HCT116 (cell line): ENCODE data around the gene SERPING1. TPM values are rescaled to one million over a fixed set of nuclear protein-coding genes. Genes with fewer than 3 reads are reported as not detected.

Experiments
- ATAC-seq: fragments of 200-7000 bp; cut with Tn5 transposase; 2 replicates; pipeline ENCODE4 v1.9.1; 2020; ENCODE audit warnings: mild to moderate bottlenecking, moderate library complexity
- BruUV-seq: library from RNA; stranded (reverse); fragments of 400-500 nt; replicated peaks from 2 replicates; lab custom pipeline; 2021; lab: Mats Ljungman, UMichigan
- CTCF ChIA-PET: fragments of 300-600 bp; sonication (Branson Sonifier 250); formaldehyde crosslinking; loops from one replicate; lab custom pipeline; 2021; ENCODE audit warnings: antibody characterized with exemption; lab: Charles Lee
- POLR2A ChIA-PET: fragments of 300-600, 350-600 bp; sonication (Branson Sonifier 250); formaldehyde crosslinking; loops from one replicate; lab custom pipeline; 2021; ENCODE audit warnings: antibody characterized with exemption; lab: Charles Lee
- RAD21 ChIA-PET, 2 experiments: fragments of 300-600 bp; sonication (Branson Sonifier 250); formaldehyde crosslinking; loops; one replicate each; lab custom pipeline; 2023; ENCODE audit warnings: low total read pairs in 2 of 2; ENCODE audit not compliant: uncharacterized antibody in 2 of 2, unreplicated experiment in 2 of 2, low non-redundant PET in 1 of 2; lab: Charles Lee
- DNase-seq: peaks from one replicate; pipeline ENCODE4 v3.0.0-alpha.2; 2010; ENCODE audit warnings: low read depth, low spot score
- H2AFZ ChIP-seq: fragments of 200-600 bp; shearing (Covaris generic), sonication (generic); 2 replicates; pipeline ENCODE4 v1.6.1; 2017; ENCODE audit warnings: low read depth, mixed run types, mixed read lengths, antibody characterized with exemption, low read length; ENCODE audit not compliant: poor library complexity, severe bottlenecking
- H3K27ac ChIP-seq: 2 replicates; pipeline ENCODE4 v1.5.1; 2012; ENCODE audit warnings: low read depth, low read length
- H3K27me3 ChIP-seq: fragments of 200-600 bp; sonication (generic); 2 replicates; pipeline ENCODE4 v1.6.1; 2016; ENCODE audit warnings: mixed run types, low read length, mixed read lengths; ENCODE audit not compliant: insufficient read depth
- H3K36me3 ChIP-seq, 2 experiments: fragments of 200-500 bp in 1 of 2; fragments of 200-600 bp in 1 of 2; sonication (Bioruptor generic) in 1 of 2; sonication (generic) in 1 of 2; 2 replicates each; pipeline versions ENCODE4 v1.5.1 to v1.6.1; 2014 to 2016; ENCODE audit warnings: low read length in 2 of 2, inconsistent platforms in 1 of 2, mixed read lengths in 1 of 2, mixed run types in 1 of 2; ENCODE audit not compliant: insufficient read depth in 2 of 2, control insufficient read depth in 1 of 2
- H3K4me1 ChIP-seq, 2 experiments: fragments of 200-600 bp in 1 of 2; sonication (generic) in 1 of 2; 2 replicates each; pipeline versions ENCODE4 v1.5.1 to v1.6.1; 2012 to 2017; ENCODE audit warnings: low read length in 2 of 2, inconsistent platforms in 1 of 2, mild to moderate bottlenecking in 1 of 2, mixed read lengths in 1 of 2, mixed run types in 1 of 2, moderate library complexity in 1 of 2; ENCODE audit not compliant: insufficient read depth in 2 of 2, control insufficient read depth in 1 of 2
- H3K4me2 ChIP-seq: fragments of 200-600 bp; sonication (generic); 2 replicates; pipeline ENCODE4 v1.6.1; 2017; ENCODE audit warnings: mixed run types, low read length, mixed read lengths
- H3K4me3 ChIP-seq, 2 experiments: fragments of 200-600 bp in 1 of 2; sonication (generic) in 1 of 2; replicated peaks in 1 of 2; 2 replicates each; pipeline ENCODE4 v1.5.1; 2011 to 2016; ENCODE audit warnings: low read length in 2 of 2, control low read depth in 1 of 2, low read depth in 1 of 2, mild to moderate bottlenecking in 1 of 2, mixed read lengths in 1 of 2, mixed run types in 1 of 2
- H3K79me2 ChIP-seq: fragments of 200-600 bp; sonication (generic); 2 replicates; pipeline ENCODE4 v1.6.1; 2017; ENCODE audit warnings: mild to moderate bottlenecking, mixed run types, low read length, moderate library complexity, mixed read lengths; ENCODE audit not compliant: insufficient read depth
- H3K9ac ChIP-seq: fragments of 200-600 bp; sonication (generic); 2 replicates; pipeline ENCODE4 v1.6.1; 2016; ENCODE audit warnings: low read length, mixed read lengths
- H3K9me2 ChIP-seq: fragments of 200-600 bp; sonication (generic), shearing (Covaris generic); 2 replicates; pipeline ENCODE4 v1.6.1; 2017; ENCODE audit warnings: mixed run types, mild to moderate bottlenecking, moderate library complexity; ENCODE audit not compliant: insufficient read depth
- H3K9me3 ChIP-seq, 2 experiments: fragments of 200-500 bp in 1 of 2; fragments of 200-600 bp in 1 of 2; sonication (Bioruptor generic) in 1 of 2; sonication (generic) in 1 of 2; 2 replicates each; pipeline ENCODE4 v1.6.1; 2014 to 2017; ENCODE audit warnings: low read length in 2 of 2, mixed read lengths in 2 of 2, inconsistent platforms in 1 of 2, low read depth in 1 of 2, mild to moderate bottlenecking in 1 of 2, mixed run types in 1 of 2, moderate library complexity in 1 of 2; ENCODE audit not compliant: control insufficient read depth in 1 of 2, insufficient read depth in 1 of 2
- H4K20me1 ChIP-seq: fragments of 200-600 bp; sonication (generic), shearing (Covaris generic); 2 replicates; pipeline ENCODE4 v1.6.1; 2017; ENCODE audit warnings: mixed run types, mild to moderate bottlenecking, moderate library complexity; ENCODE audit not compliant: insufficient read depth
- CBX3 ChIP-seq: IDR thresholded peaks from 2 replicates; pipeline ENCODE4 v1.6.1; 2012; ENCODE audit warnings: low read depth
- CEBPB ChIP-seq: IDR thresholded peaks from 2 replicates; pipeline ENCODE4 v1.6.1; 2012; ENCODE audit warnings: low read depth
- EGR1 ChIP-seq: IDR thresholded peaks from 2 replicates; pipeline ENCODE4 v1.6.1; 2012; ENCODE audit warnings: low read depth
- EZH2 ChIP-seq: fragments of 200-600 bp; sonication (generic); IDR thresholded peaks from 2 replicates; pipeline ENCODE4 v1.6.1; 2017; ENCODE audit warnings: antibody characterized with exemption, mixed run types
- EZH2phosphoT487 ChIP-seq: fragments of 200-600 bp; IDR thresholded peaks from 2 replicates; pipeline ENCODE4 v1.6.1; 2018; ENCODE audit warnings: antibody characterized with exemption, borderline replicate concordance
- POLR2A ChIP-seq: IDR thresholded peaks from 2 replicates; pipeline ENCODE4 v1.7.0; 2011; ENCODE audit warnings: borderline replicate concordance; ENCODE audit not compliant: insufficient read depth, insufficient read length; ENCODE audit errors: extremely low read depth
- POLR2AphosphoS5 ChIP-seq: IDR thresholded peaks from 2 replicates; pipeline ENCODE4 v1.6.1; 2011; ENCODE audit warnings: mild to moderate bottlenecking, low read depth, low read length, moderate library complexity
- SP1 ChIP-seq: IDR thresholded peaks from 2 replicates; pipeline ENCODE4 v1.6.1; 2012; ENCODE audit warnings: low read depth
- SRF ChIP-seq: IDR thresholded peaks from 2 replicates; pipeline ENCODE4 v1.6.1; 2012; ENCODE audit warnings: low read depth
- TCF7L2 ChIP-seq: IDR thresholded peaks from 2 replicates; pipeline ENCODE4 v1.7.0; 2011; ENCODE audit warnings: borderline replicate concordance, inconsistent platforms; ENCODE audit not compliant: insufficient read depth, insufficient read length; ENCODE audit errors: extremely low read depth
- YY1 ChIP-seq: IDR thresholded peaks from 2 replicates; pipeline ENCODE4 v1.6.1; 2011; ENCODE audit warnings: low read length, low read depth, moderate library complexity, mild to moderate bottlenecking; ENCODE audit not compliant: insufficient replicate concordance; ENCODE audit errors: extremely low read depth
- ZFX ChIP-seq: fragments of 450-650 bp; IDR thresholded peaks from 2 replicates; pipeline ENCODE4 v1.6.1; 2017
- ZNF274 ChIP-seq: fragments of 200-500 bp; sonication (Bioruptor generic); IDR thresholded peaks from 2 replicates; pipeline ENCODE4 v1.6.1; 2014; ENCODE audit warnings: mild to moderate bottlenecking, low read depth, low read length, inconsistent platforms
- intact Hi-C: fragments of 100-400 bp; cut with micrococcal nuclease; formaldehyde crosslinking; loops from 2 replicates; pipeline ENCODE4 v1.10.0; 2022
- total RNA-seq: library from RNA; stranded (reverse); gene quantifications from one replicate; pipeline ENCODE4 v1.2.1, GENCODE V29; 2021; ENCODE audit not compliant: unreplicated experiment
- TF ChIP-seq, protein P1 (sequence below): IDR thresholded peaks from 2 replicates; pipeline ENCODE4 v1.6.1; 2012
- TF ChIP-seq, protein P2 (sequence below): IDR thresholded peaks from 2 replicates; pipeline ENCODE4 v1.6.1; 2011; ENCODE audit warnings: mild to moderate bottlenecking, low read length, moderate library complexity; ENCODE audit not compliant: insufficient replicate concordance; ENCODE audit errors: extremely low read depth
- TF ChIP-seq, protein P3 (sequence below): IDR thresholded peaks from 2 replicates; pipeline ENCODE4 v1.6.1; 2012; ENCODE audit warnings: low read depth

SERPING1 gene
- total RNA-seq, 1 experiment from 2014 or later, result 3.4 TPM

DNA sequence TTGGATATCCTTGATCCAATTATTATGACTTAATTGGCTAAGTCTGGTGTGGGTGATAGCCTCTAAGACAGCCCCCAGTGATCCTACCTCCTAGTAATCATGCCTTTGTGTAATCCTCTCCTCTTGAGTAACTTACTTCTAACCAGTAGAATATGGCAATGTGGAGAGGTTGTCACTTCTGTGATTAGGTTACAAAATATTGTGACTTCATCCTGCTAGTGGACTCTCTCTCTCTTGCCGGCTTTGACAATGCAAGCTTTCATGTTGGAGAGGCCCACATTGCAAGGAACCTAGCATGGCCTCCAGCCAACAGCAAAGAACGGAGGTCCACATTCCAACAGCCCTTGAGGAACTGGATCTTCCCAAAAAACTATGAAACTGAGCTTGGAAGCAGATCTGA, 32.7 kb downstream of the SERPING1 start (continued):
- TF ChIP-seq, protein P1, sequence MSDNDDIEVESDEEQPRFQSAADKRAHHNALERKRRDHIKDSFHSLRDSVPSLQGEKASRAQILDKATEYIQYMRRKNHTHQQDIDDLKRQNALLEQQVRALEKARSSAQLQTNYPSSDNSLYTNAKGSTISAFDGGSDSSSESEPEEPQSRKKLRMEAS, result no peak
- TF ChIP-seq CEBPB, result no peak
- TF ChIP-seq POLR2AphosphoS5, result no peak
- TF ChIP-seq ZFX, result no peak

DNA sequence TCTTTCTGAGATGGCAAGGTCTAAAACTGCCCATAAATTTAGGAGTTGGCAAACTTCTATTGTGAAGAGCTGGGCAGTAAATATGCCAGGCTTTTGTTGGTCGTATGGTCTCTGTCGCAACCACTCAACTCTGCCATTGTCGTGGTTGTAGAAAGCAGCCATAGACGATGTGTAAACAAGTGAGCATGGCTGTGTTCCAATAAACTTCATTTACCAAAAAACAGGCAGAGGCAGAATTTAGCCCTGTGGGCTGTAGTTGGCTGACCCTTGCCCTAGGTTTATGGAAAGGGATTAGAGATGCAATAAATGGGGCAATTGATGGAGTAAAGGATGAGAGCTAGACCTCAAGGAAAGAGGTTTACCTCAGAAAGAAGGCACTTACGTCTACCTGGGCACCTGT, 34.6 kb downstream of the SERPING1 start:
- ChIA-PET RAD21 (no interaction called here), POLR2A (no interaction called here), CTCF (no interaction called here)
- peaks cover 13% of the 10 kb centered on the region; the same call in 1 of the 2 replicates for H3K27me3 ChIP-seq
- no peaks in the 10 kb centered on the region for H3K79me2 ChIP-seq
- no peak overlapping the region for H3K27ac ChIP-seq
- no peaks in the 10 kb centered on the region for H3K9me2 ChIP-seq
- H3K36me3 ChIP-seq, result no peaks in the 10 kb centered on the region
- DNase-seq (no peak), ATAC-seq (no peak)
- no peak overlapping the region for H3K4me2 ChIP-seq
- H3K9ac ChIP-seq, result no peak overlapping the region
- peaks cover 0 to 9% of the 10 kb centered on the region in 2 experiments; a peak in 2 of 4 replicates for H3K4me1 ChIP-seq
- no TSS peak for BruUV-seq
- no peak overlapping the region for H2AFZ ChIP-seq
- intact Hi-C loops, result no loop called here
- H3K4me3 ChIP-seq, result no peak overlapping the region
- TF ChIP-seq CBX3 (no peak), YY1 (no peak), EZH2 (no peak), SRF (no peak), SP1 (no peak), ZFX (no peak), EGR1 (no peak), TCF7L2 (no peak), EZH2phosphoT487 (no peak), POLR2A (no peak), ZNF274 (no peak)
- TF ChIP-seq, protein P2, sequence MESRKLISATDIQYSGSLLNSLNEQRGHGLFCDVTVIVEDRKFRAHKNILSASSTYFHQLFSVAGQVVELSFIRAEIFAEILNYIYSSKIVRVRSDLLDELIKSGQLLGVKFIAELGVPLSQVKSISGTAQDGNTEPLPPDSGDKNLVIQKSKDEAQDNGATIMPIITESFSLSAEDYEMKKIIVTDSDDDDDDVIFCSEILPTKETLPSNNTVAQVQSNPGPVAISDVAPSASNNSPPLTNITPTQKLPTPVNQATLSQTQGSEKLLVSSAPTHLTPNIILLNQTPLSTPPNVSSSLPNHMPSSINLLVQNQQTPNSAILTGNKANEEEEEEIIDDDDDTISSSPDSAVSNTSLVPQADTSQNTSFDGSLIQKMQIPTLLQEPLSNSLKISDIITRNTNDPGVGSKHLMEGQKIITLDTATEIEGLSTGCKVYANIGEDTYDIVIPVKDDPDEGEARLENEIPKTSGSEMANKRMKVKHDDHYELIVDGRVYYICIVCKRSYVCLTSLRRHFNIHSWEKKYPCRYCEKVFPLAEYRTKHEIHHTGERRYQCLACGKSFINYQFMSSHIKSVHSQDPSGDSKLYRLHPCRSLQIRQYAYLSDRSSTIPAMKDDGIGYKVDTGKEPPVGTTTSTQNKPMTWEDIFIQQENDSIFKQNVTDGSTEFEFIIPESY, result no peak
- TF ChIP-seq, protein P1, result no peak
- TF ChIP-seq, protein P3, sequence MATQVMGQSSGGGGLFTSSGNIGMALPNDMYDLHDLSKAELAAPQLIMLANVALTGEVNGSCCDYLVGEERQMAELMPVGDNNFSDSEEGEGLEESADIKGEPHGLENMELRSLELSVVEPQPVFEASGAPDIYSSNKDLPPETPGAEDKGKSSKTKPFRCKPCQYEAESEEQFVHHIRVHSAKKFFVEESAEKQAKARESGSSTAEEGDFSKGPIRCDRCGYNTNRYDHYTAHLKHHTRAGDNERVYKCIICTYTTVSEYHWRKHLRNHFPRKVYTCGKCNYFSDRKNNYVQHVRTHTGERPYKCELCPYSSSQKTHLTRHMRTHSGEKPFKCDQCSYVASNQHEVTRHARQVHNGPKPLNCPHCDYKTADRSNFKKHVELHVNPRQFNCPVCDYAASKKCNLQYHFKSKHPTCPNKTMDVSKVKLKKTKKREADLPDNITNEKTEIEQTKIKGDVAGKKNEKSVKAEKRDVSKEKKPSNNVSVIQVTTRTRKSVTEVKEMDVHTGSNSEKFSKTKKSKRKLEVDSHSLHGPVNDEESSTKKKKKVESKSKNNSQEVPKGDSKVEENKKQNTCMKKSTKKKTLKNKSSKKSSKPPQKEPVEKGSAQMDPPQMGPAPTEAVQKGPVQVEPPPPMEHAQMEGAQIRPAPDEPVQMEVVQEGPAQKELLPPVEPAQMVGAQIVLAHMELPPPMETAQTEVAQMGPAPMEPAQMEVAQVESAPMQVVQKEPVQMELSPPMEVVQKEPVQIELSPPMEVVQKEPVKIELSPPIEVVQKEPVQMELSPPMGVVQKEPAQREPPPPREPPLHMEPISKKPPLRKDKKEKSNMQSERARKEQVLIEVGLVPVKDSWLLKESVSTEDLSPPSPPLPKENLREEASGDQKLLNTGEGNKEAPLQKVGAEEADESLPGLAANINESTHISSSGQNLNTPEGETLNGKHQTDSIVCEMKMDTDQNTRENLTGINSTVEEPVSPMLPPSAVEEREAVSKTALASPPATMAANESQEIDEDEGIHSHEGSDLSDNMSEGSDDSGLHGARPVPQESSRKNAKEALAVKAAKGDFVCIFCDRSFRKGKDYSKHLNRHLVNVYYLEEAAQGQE, result no peak
- H4K20me1 ChIP-seq, result no peaks in the 10 kb centered on the region
- H3K9me3 ChIP-seq, result no peaks in the 10 kb centered on the region
